ENCODE results near the gene RNF141.

Gene RNF141

DNA sequence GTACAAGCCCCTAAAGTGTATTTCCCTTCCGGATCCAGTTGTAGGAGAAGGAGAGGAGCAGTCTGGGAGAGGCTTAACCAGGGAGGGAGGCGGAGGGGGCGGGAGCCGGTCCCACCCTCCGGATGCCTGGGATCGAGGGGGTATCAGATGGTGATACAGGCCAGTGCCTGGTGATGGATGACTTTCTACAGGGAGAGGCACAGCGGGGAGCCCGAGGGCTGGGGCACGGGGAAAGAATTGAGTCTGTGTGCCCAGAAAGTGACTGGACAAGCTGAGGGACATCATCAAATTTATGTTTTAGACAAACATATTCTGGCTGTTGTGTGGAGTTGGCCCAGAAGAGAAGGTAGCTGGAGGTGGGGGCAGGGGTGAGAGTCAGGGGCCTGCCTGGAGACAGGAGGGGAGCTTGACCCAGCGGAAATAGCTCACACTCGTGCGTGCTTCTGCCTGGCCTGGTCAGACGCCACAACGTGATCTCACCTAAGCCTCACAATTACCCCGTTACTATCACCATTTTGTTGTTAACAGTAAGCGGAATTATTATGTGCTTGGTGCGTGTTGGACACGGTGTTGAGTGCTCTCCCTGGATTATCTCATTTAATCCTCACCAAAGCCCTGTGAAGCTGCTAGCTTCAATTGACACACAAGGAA is 43.5 kb downstream of the RNF141 start:
- no CpG with 5 or more reads among the region's 18 CpGs for WGBS, 2 donors (ENCODE audit: extremely low coverage in 2 of 2, insufficient read length in 2 of 2, insufficient replicate concordance in 1 of 2)

DNA sequence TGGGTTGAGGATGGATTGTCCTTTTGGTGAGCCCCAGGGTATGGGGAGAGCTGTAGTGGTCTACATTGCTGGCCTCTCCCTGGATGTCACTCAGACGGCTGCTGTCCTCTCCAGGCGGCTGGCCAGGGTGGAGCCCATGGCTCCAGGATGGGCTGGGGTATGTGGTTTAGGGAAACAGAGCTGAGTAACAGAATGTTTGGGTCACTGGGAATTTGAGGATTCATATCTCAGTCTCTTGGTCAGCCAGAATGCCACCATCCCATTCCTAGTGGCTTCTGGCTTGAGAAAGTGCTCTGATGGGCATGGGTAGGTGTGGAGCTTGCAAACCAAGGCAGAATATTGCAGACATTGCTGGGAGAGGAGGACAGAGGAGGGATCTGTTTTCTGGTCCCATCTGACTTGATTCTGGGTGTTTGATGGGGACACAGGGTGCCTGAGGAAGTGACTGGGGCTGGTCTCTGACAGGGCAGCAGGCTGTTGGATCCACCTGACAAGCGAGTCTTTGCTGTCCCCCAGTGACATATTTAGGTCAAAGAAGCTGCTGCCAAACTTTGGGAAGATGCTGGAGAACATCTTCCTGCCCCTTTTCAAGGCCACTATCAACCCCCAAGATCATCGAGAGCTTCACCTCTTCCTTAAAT is 44.6 kb downstream of the RNF141 start:
- no peak overlapping the region for H2BK12ac ChIP-seq (ENCODE audit: low read length)
- no peak overlapping the region for H3K4me3 ChIP-seq (ENCODE audit: low read length in 2 of 2)
- H2AFZ ChIP-seq (ENCODE audit: low read length), result no peak overlapping the region
- no peak overlapping the region for H3K18ac ChIP-seq (ENCODE audit: low read length)
- no CpG with 5 or more reads among the region's 4 CpGs for WGBS, 2 donors (ENCODE audit: extremely low coverage in 2 of 2, insufficient read length in 2 of 2, insufficient replicate concordance in 1 of 2)
- peaks cover 0 to 4% of the 10 kb centered on the region in 2 donors for H3K9me3 ChIP-seq (replicated peaks in 1 of 2; ENCODE audit: control insufficient read depth in 2 of 2, insufficient read depth in 1 of 2, low read depth in 1 of 2, low read length in 2 of 2)
- no peak overlapping the region for H3K4me2 ChIP-seq (ENCODE audit: insufficient read depth, low read length, poor library complexity, severe bottlenecking)
- no peak overlapping the region for H3K9ac ChIP-seq (ENCODE audit: low read depth, low read length, poor library complexity)
- no peak overlapping the region for H3K14ac ChIP-seq (ENCODE audit: low read length)
- no peak overlapping the region for H4K91ac ChIP-seq (ENCODE audit: low read depth, low read length, poor library complexity)
- H3K36me3 ChIP-seq (replicated peaks in 1 of 2; ENCODE audit: control insufficient read depth in 2 of 2, insufficient read depth in 2 of 2, low read length in 2 of 2), result peaks cover 0 to 2% of the 10 kb centered on the region in 2 donors
- H2BK5ac ChIP-seq (ENCODE audit: low read length), result no peak overlapping the region
- no peak overlapping the region for H3K27ac ChIP-seq (replicated peaks; ENCODE audit: low read length)
- H2BK15ac ChIP-seq (ENCODE audit: low read length), result no peak overlapping the region
- no peaks in the 10 kb centered on the region for H3K79me1 ChIP-seq (ENCODE audit: low read depth, low read length)
- H2BK120ac ChIP-seq (ENCODE audit: low read depth, low read length), result no peak overlapping the region
- no peak for DNase-seq (ENCODE audit: low spot score)
- H3K23ac ChIP-seq (ENCODE audit: low read depth, low read length, poor library complexity), result no peak overlapping the region
- H3K27me3 ChIP-seq (ENCODE audit: control insufficient read depth in 3 of 3, insufficient read depth in 3 of 3, low read depth in 1 of 3, low read length in 3 of 3), result no peaks in the 10 kb centered on the region
- no peak overlapping the region for H2AK5ac ChIP-seq (ENCODE audit: low read depth, low read length)
- no peak overlapping the region for H4K8ac ChIP-seq (ENCODE audit: low read depth, low read length)
- H3K4ac ChIP-seq (ENCODE audit: low read length), result no peak overlapping the region
- H3K4me1 ChIP-seq (ENCODE audit: control insufficient read depth in 2 of 2, insufficient read depth in 1 of 2, low read depth in 1 of 2, low read length in 2 of 2), result peaks cover under 1 to 5% of the 10 kb centered on the region in 2 donors

More for the DNA sequence above, 43.5 kb downstream of the RNF141 start:
- no peak overlapping the region for H3K4me3 ChIP-seq (ENCODE audit: low read length in 2 of 2)
- H3K4me1 ChIP-seq (ENCODE audit: control insufficient read depth in 2 of 2, insufficient read depth in 1 of 2, low read depth in 1 of 2, low read length in 2 of 2), result peaks cover 0 to 4% of the 10 kb centered on the region in 2 donors
- H2BK15ac ChIP-seq (ENCODE audit: low read length), result peak overlapping the region; percentile 35
- H2BK120ac ChIP-seq (ENCODE audit: low read depth, low read length), result no peak overlapping the region
- H3K9me3 ChIP-seq (replicated peaks in 1 of 2; ENCODE audit: control insufficient read depth in 2 of 2, insufficient read depth in 1 of 2, low read depth in 1 of 2, low read length in 2 of 2), result peaks cover 0 to 4% of the 10 kb centered on the region in 2 donors
- H2BK5ac ChIP-seq (ENCODE audit: low read length), result no peak overlapping the region
- H3K18ac ChIP-seq (ENCODE audit: low read length), result no peak overlapping the region
- H3K4me2 ChIP-seq (ENCODE audit: insufficient read depth, low read length, poor library complexity, severe bottlenecking), result no peak overlapping the region
- H3K14ac ChIP-seq (ENCODE audit: low read length), result no peak overlapping the region
- no peak overlapping the region for H2AK5ac ChIP-seq (ENCODE audit: low read depth, low read length)
- H3K23ac ChIP-seq (ENCODE audit: low read depth, low read length, poor library complexity), result no peak overlapping the region
- no peak overlapping the region for H3K9ac ChIP-seq (ENCODE audit: low read depth, low read length, poor library complexity)
- no peaks in the 10 kb centered on the region for H3K27me3 ChIP-seq (ENCODE audit: control insufficient read depth in 3 of 3, insufficient read depth in 3 of 3, low read depth in 1 of 3, low read length in 3 of 3)
- H4K91ac ChIP-seq (ENCODE audit: low read depth, low read length, poor library complexity), result no peak overlapping the region
- no peak overlapping the region for H3K4ac ChIP-seq (ENCODE audit: low read length)
- H4K8ac ChIP-seq (ENCODE audit: low read depth, low read length), result no peak overlapping the region
- no peak for DNase-seq (ENCODE audit: low spot score)
- peaks cover 0 to 2% of the 10 kb centered on the region in 2 donors for H3K36me3 ChIP-seq (replicated peaks in 1 of 2; ENCODE audit: control insufficient read depth in 2 of 2, insufficient read depth in 2 of 2, low read length in 2 of 2)
- H2AFZ ChIP-seq (ENCODE audit: low read length), result no peak overlapping the region
- H3K79me1 ChIP-seq (ENCODE audit: low read depth, low read length), result no peaks in the 10 kb centered on the region
- H3K27ac ChIP-seq (replicated peaks; ENCODE audit: low read length), result no peak overlapping the region
- no peak overlapping the region for H2BK12ac ChIP-seq (ENCODE audit: low read length)

GRCh38 chr11:10495464-10495786 is 45.6 kb downstream of the RNF141 start:
- peaks cover 0 to 4% of the 10 kb centered on the region in 2 donors for H3K9me3 ChIP-seq (replicated peaks in 1 of 2; ENCODE audit: control insufficient read depth in 2 of 2, insufficient read depth in 1 of 2, low read depth in 1 of 2, low read length in 2 of 2)
- H3K14ac ChIP-seq (ENCODE audit: low read length), result peak overlapping the region; percentile 25
- H3K27me3 ChIP-seq (ENCODE audit: control insufficient read depth in 3 of 3, insufficient read depth in 3 of 3, low read depth in 1 of 3, low read length in 3 of 3), result no peaks in the 10 kb centered on the region
- H2AFZ ChIP-seq (ENCODE audit: low read length), result no peak overlapping the region
- no peak overlapping the region for H4K91ac ChIP-seq (ENCODE audit: low read depth, low read length, poor library complexity)
- H3K27ac ChIP-seq (replicated peaks; ENCODE audit: low read length), result no peak overlapping the region
- H3K4ac ChIP-seq (ENCODE audit: low read length), result no peak overlapping the region
- no peak for DNase-seq (ENCODE audit: low spot score)
- H2BK12ac ChIP-seq (ENCODE audit: low read length), result no peak overlapping the region
- H3K4me3 ChIP-seq (ENCODE audit: low read length in 2 of 2), result no peak overlapping the region
- no peak overlapping the region for H2BK5ac ChIP-seq (ENCODE audit: low read length)
- no peak overlapping the region for H2BK120ac ChIP-seq (ENCODE audit: low read depth, low read length)
- H2BK15ac ChIP-seq (ENCODE audit: low read length), result no peak overlapping the region
- no peaks in the 10 kb centered on the region for H3K79me1 ChIP-seq (ENCODE audit: low read depth, low read length)
- peaks cover 10% of the 10 kb centered on the region in 2 donors for H3K4me1 ChIP-seq (ENCODE audit: control insufficient read depth in 2 of 2, insufficient read depth in 1 of 2, low read depth in 1 of 2, low read length in 2 of 2)
- H3K18ac ChIP-seq (ENCODE audit: low read length), result no peak overlapping the region
- WGBS, 2 donors (ENCODE audit: extremely low coverage in 2 of 2, insufficient read length in 2 of 2, insufficient replicate concordance in 1 of 2), result no CpG with 5 or more reads among the region's 8 CpGs
- no peak overlapping the region for H3K4me2 ChIP-seq (ENCODE audit: insufficient read depth, low read length, poor library complexity, severe bottlenecking)
- no peak overlapping the region for H4K8ac ChIP-seq (ENCODE audit: low read depth, low read length)
- no peak overlapping the region for H3K23ac ChIP-seq (ENCODE audit: low read depth, low read length, poor library complexity)
- no peak overlapping the region for H2AK5ac ChIP-seq (ENCODE audit: low read depth, low read length)
- H3K36me3 ChIP-seq (replicated peaks in 1 of 2; ENCODE audit: control insufficient read depth in 2 of 2, insufficient read depth in 2 of 2, low read length in 2 of 2), result peaks cover 0 to 2% of the 10 kb centered on the region in 2 donors
- no peak overlapping the region for H3K9ac ChIP-seq (ENCODE audit: low read depth, low read length, poor library complexity)

- H3K36me3 ChIP-seq (replicated peaks in 1 of 2; ENCODE audit: control insufficient read depth in 2 of 2, insufficient read depth in 2 of 2, low read length in 2 of 2), result no peaks in the 10 kb centered on the region
- no peak overlapping the region for H2BK5ac ChIP-seq (ENCODE audit: low read length)
- H3K4me2 ChIP-seq (ENCODE audit: insufficient read depth, low read length, poor library complexity, severe bottlenecking), result no peak overlapping the region
- H3K4ac ChIP-seq (ENCODE audit: low read length), result no peak overlapping the region
- no peak overlapping the region for H2BK120ac ChIP-seq (ENCODE audit: low read depth, low read length)
- H3K9ac ChIP-seq (ENCODE audit: low read depth, low read length, poor library complexity), result no peak overlapping the region
- peak overlapping the region; percentile 25 for H3K14ac ChIP-seq (ENCODE audit: low read length)
- peaks cover 0 to 4% of the 10 kb centered on the region in 2 donors for H3K9me3 ChIP-seq (replicated peaks in 1 of 2; ENCODE audit: control insufficient read depth in 2 of 2, insufficient read depth in 1 of 2, low read depth in 1 of 2, low read length in 2 of 2)
- H2AK5ac ChIP-seq (ENCODE audit: low read depth, low read length), result no peak overlapping the region
- no peak overlapping the region for H4K91ac ChIP-seq (ENCODE audit: low read depth, low read length, poor library complexity)
- H3K4me1 ChIP-seq (ENCODE audit: control insufficient read depth in 2 of 2, insufficient read depth in 1 of 2, low read depth in 1 of 2, low read length in 2 of 2), result peaks cover 8 to 13% of the 10 kb centered on the region in 2 donors
- no peaks in the 10 kb centered on the region for H3K27me3 ChIP-seq (ENCODE audit: control insufficient read depth in 3 of 3, insufficient read depth in 3 of 3, low read depth in 1 of 3, low read length in 3 of 3)
- H3K23ac ChIP-seq (ENCODE audit: low read depth, low read length, poor library complexity), result peak overlapping the region; percentile 45
- no peak for DNase-seq (ENCODE audit: low spot score)
- H4K8ac ChIP-seq (ENCODE audit: low read depth, low read length), result no peak overlapping the region
- no peak overlapping the region for H2AFZ ChIP-seq (ENCODE audit: low read length)
- H3K79me1 ChIP-seq (ENCODE audit: low read depth, low read length), result no peaks in the 10 kb centered on the region
- H3K18ac ChIP-seq (ENCODE audit: low read length), result no peak overlapping the region
- no peak overlapping the region for H3K27ac ChIP-seq (replicated peaks; ENCODE audit: low read length)
- no CpG with 5 or more reads among the region's 14 CpGs for WGBS, 2 donors (ENCODE audit: extremely low coverage in 2 of 2, insufficient read length in 2 of 2, insufficient replicate concordance in 1 of 2)
- no peak overlapping the region for H2BK12ac ChIP-seq (ENCODE audit: low read length)
- no peak overlapping the region for H3K4me3 ChIP-seq (ENCODE audit: low read length in 2 of 2)
- no peak overlapping the region for H2BK15ac ChIP-seq (ENCODE audit: low read length)
Observed at GRCh38 chr11:10494636-10495463, 46.1 kb downstream of the RNF141 start.

Measured in neuronal stem cell (in vitro differentiated cells).